ENCODE data around the gene ITPK1.

Gene ITPK1

DNA sequence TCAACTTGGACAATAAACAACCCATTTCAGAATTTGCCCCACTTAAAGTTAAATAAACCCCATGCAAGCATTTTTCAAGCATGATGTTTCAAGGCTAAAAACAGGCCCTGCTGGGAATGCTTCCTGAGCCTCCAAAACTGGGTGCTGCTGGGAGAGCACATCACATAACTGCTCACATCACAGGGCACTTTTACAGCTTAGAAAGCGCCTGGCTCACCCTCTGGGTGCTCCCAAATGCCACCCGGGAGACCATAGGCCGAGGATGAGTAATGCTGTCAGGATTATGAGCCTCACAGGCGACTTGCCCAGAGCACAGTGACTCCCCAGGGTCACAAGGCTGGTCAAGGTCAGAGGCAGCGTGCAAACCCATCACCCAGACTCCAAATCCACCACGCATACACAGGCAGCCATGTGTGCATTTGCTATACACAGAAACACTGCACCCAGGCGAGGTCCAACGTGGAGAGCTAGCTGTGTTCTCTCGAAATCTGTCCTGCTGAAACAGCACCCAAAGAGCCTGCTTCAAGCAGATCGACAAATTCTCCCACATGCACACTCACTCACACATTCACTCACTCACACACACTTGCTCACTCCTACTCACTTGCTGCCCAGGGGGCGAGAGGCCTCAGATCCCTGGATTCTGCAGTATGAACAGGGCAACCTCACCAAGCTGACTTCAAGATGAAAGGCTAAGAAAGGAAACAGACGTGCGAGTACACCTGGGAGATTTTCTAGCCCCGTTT, 58.7 kb downstream of the ITPK1 start:
- Mint-ChIP-seq H3K27ac (peak overlapping the region; percentile 79), H3K27me3 (no peaks in the 10 kb centered on the region), H3K4me3 (no peak overlapping the region), H3K9me3 (no peaks in the 10 kb centered on the region), H3K36me3 (ENCODE audit: low read depth) (peaks cover 3% of the 10 kb centered on the region), H3K4me1 (peaks cover 73% of the 10 kb centered on the region)
- ATAC-seq: no peak
- no peak for DNase-seq

DNA sequence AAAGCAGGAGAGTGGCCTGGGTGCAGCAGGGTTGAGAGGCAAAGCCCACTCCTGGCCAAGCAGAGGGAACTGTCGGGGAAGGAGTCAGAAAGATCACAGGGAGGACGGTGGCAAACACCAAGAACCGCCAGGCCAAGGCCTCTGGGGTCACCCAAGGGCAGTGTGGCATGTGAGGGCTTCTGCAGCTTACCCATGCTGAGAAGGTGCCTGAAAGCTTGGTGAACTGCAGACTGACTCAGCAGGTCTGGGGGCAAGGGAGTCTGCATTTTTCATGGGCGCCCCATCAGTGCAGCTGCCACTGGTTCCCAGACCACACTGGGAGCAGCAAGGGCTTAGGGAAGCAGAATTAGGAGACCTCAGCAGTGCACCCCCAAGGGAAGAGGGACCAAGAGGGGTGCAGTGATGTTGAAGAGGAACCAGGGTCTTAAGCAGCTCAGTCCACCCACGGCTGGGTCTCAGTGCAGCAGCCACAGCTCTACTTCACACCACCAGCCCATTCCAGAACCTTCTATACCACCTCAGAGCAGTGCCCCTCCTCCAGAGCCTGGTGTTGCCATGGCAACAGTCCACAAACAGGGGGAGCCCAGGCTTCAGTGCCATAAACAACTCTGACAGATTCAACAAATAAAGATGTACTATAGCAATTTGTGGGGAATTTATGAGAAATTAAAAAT, 59.4 kb downstream of the ITPK1 start:
- Mint-ChIP-seq H3K4me3 (no peak overlapping the region), H3K9me3 (no peaks in the 10 kb centered on the region), H3K4me1 (peaks cover 66% of the 10 kb centered on the region), H3K27ac (no peak overlapping the region), H3K36me3 (ENCODE audit: low read depth) (peaks cover 3% of the 10 kb centered on the region), H3K27me3 (no peaks in the 10 kb centered on the region)
- DNase-seq: no peak
- ATAC-seq: no peak

DNA sequence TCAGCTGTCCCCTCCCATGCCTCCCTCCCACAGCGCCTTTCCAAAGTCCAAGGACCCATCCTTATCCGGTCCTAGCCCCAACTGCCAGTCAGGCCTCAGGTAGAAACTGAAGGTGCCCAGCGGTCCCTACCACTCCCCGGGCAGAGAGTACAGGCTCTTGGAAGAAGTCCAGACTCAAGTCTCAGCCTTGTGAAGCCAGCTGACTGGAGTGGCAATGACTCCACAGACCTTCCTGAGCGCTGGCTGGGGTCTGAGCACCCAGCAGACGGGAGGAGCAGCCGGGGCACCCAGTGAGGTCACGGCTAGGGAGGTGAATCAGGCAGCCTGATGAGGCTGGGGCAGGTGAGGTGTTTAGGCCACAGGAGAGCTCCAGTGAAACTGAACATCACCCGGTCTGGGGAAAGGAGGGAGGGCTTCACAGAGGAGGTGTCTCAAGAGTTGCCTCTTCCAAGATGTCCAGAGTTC, 60.0 kb downstream of the ITPK1 start:
- Mint-ChIP-seq H3K4me1 (peaks cover 59% of the 10 kb centered on the region), H3K36me3 (ENCODE audit: low read depth) (peaks cover 3% of the 10 kb centered on the region), H3K4me3 (no peak overlapping the region), H3K27me3 (no peaks in the 10 kb centered on the region), H3K9me3 (no peaks in the 10 kb centered on the region), H3K27ac (no peak overlapping the region)
- DNase-seq (no peak), ATAC-seq (no peak)

DNA sequence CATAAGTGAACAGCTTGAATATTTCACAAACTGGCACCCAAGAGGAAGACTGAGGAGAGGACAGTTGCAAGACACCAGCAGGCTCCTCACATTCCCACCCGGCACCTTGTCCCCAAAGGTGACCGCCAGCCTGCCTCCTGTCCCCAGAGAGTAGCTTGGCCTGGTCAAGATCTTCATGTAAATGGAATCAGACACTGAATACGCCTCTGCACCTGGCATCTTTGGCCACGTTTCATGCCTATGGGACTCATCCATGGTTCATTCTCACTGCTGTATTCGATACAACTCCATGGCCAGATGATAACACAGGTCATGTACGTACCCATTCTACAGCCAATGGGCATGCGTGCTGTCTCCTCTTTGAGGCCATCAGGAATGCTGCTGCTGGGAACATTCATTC, 60.8 kb downstream of the ITPK1 start:
- ATAC-seq: no peak

DNA sequence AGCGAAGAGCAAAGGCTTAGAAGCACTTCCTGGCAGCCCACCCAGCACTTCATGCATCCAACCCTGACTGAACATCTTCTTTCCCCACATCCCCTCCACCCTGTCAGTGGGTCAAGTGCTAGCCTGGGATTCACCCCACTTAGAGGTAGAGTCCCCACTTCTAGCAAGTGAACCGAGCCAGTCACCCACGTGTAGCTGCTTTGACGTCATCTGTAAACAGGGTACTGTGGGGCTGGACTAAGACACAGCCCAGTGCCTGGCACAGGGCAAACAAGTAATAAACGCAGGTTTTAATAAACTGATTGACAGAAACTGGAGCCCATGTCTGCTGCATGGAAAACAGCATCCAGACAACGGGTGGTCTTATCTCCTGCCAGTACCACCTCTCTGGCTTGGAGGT, 61.7 kb downstream of the ITPK1 start:
- peaks cover 57% of the 10 kb centered on the region for H3K4me1 Mint-ChIP-seq
- no peak for DNase-seq
- H3K27me3 Mint-ChIP-seq: no peaks in the 10 kb centered on the region
- peak; percentile 47 for ATAC-seq
- H3K36me3 Mint-ChIP-seq (ENCODE audit: low read depth): peaks cover 3% of the 10 kb centered on the region
- no peak overlapping the region for H3K4me3 Mint-ChIP-seq
- H3K27ac Mint-ChIP-seq: no peak overlapping the region
- H3K9me3 Mint-ChIP-seq: no peaks in the 10 kb centered on the region

More for the DNA sequence above, 60.8 kb downstream of the ITPK1 start:
- Mint-ChIP-seq H3K9me3 (no peaks in the 10 kb centered on the region), H3K27me3 (no peaks in the 10 kb centered on the region), H3K4me1 (peaks cover 51% of the 10 kb centered on the region), H3K27ac (no peak overlapping the region), H3K4me3 (no peak overlapping the region), H3K36me3 (ENCODE audit: low read depth) (peaks cover 3% of the 10 kb centered on the region)
- no peak for DNase-seq

DNA sequence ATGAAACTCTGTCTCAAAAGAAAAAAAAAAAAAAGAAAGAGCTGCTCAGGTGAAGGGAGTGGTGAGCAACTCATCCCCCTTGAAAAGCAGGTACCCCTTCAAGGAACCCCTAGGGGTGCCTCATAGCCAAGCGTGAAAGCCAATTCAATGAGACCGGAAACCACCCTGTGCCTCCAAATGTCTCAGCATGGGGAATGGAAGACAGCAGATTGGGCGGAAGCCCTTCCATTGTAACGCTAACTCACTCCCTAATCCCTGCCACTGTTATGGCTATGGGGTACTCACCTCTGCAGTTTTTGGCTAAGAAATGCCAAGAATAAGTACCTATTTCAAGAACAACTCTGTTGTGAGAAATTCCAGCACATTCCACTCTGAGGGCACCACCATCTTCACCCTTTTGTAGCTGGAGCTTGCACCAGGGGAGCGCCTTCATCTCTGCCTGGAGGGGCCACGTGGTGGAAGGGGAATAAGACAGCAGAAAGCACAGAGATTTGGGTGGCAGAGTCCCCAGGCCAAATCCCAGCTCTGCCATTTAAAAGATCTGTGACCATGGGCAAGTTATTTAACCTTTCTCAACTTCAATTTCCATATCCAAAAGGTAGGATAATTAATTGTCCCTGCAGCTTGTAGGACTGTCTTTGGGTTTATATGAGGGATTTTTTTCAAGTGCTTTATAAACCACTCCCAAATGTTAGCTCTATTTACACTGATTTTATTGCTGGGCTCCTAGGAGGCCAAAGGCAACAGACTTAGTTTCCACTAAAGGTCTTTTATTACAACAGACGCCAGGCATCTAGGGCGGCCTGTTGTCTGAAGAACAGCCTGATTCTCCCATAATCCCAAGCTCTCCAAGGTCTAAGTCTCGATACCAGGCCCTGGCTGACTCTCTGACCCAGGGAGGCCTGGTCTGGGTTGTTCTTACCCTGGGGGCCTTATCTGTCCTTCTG, 63.9 kb downstream of the ITPK1 start:
- peaks cover 55% of the 10 kb centered on the region for H3K4me1 Mint-ChIP-seq

DNA sequence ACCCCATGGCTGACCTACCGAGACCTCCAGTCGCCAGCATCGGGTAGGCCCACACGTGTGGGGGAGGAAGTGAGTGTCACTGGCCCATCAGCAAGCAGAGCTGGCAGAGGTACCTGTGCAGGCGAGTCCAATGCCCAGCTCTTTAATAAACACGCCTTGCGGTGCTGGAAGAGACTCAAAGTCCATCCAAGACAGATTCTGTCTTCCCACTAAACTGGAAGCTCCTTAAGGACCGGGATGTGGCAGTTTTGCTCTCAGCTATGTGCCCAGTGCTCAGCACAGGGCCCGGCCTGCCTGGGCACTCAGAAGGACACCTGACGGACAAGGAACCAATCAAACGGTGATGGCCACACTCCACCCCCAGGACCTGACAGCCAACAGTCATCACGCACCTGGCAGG, 65.0 kb downstream of the ITPK1 start:
- no peaks in the 10 kb centered on the region for H3K9me3 Mint-ChIP-seq
- H3K36me3 Mint-ChIP-seq (ENCODE audit: low read depth): peaks cover 3% of the 10 kb centered on the region
- no peak overlapping the region for H3K4me3 Mint-ChIP-seq
- DNase-seq (no peak), ATAC-seq (no peak)
- no peaks in the 10 kb centered on the region for H3K27me3 Mint-ChIP-seq
- H3K27ac Mint-ChIP-seq: no peak overlapping the region
- peaks cover 52% of the 10 kb centered on the region for H3K4me1 Mint-ChIP-seq

More for the DNA sequence above, 63.9 kb downstream of the ITPK1 start:
- Mint-ChIP-seq H3K4me3 (no peak overlapping the region), H3K27me3 (no peaks in the 10 kb centered on the region), H3K36me3 (ENCODE audit: low read depth) (peaks cover 3% of the 10 kb centered on the region), H3K27ac (no peak overlapping the region), H3K9me3 (no peaks in the 10 kb centered on the region)
- ATAC-seq (no peak), DNase-seq (no peak)

DNA sequence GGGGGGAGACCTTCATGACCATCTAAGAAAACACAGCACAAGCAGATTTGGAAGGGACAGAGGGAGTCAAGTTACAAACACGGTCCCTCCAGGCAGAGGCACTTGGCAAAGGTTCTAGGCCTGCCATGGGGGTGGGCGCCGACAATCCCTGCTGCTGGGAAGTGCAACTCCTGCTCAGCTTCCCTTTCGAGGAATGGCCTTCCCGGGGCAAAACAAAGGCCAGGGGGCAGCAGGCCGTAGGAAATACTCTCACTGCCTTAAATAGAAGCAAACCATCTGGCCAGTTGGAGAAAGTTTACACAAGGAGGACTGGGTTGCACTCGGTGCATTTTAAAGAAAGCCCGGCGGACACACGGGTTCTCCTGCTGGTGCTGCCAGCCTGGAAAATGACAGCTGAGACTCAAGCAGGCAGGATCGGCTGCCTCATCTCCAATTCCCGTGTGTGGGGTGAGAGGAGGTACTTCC, 65.8 kb downstream of the ITPK1 start:
- peaks cover 52% of the 10 kb centered on the region for H3K4me1 Mint-ChIP-seq
- H3K9me3 Mint-ChIP-seq: no peaks in the 10 kb centered on the region
- H3K27ac Mint-ChIP-seq: no peak overlapping the region
- H3K4me3 Mint-ChIP-seq: no peak overlapping the region
- no peak for ATAC-seq
- H3K36me3 Mint-ChIP-seq (ENCODE audit: low read depth): peaks cover 3% of the 10 kb centered on the region
- H3K27me3 Mint-ChIP-seq: no peaks in the 10 kb centered on the region
- no peak for DNase-seq

DNA sequence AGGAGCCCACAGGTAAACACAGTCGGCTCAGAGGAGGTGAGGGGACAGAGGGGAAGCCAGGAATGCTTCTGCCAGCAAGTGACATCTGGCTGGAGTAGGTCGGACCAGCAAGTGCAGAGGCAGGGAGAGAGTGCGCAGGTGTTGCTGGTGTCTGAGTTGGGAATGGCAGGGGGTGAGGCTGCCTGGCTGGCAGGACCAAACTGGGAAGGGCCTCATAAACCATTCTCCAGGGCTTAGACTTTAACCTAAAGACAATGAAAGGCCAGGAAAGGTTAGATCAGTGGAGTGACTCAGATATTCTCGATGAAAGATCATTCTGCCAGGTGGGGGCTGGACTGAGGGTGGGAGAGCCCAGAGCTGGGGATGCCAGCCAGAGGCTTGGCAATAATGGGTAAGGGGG, 66.4 kb downstream of the ITPK1 start:
- H3K27ac Mint-ChIP-seq: peak overlapping the region; percentile 32

DNA sequence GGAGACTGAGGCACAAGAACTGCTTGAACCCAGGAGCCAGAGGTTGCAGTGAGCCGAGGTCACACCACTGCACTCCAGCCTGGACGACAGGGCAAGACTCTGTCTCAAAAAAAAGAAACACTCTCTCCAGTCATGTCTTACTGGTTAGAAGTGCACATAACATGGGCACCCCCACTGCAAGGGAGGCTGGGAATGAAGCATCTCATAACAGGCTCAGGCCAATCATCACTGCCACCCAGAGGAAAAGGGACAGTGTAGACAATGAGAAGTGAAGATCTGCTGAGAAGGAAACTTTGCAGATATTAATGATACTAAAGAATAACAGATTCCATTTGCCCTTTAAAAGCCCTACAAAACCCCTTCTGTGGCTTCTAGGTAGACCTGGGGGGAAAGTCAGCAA, 66.9 kb downstream of the ITPK1 start:
- Mint-ChIP-seq H3K4me3 (no peak overlapping the region), H3K36me3 (ENCODE audit: low read depth) (peaks cover 3% of the 10 kb centered on the region), H3K9me3 (no peaks in the 10 kb centered on the region), H3K4me1 (peaks cover 51% of the 10 kb centered on the region), H3K27me3 (no peaks in the 10 kb centered on the region), H3K27ac (peak overlapping the region; percentile 32)
- DNase-seq (no peak), ATAC-seq (no peak)

More for the DNA sequence above, 66.4 kb downstream of the ITPK1 start:
- no peaks in the 10 kb centered on the region for H3K9me3 Mint-ChIP-seq
- no peak overlapping the region for H3K4me3 Mint-ChIP-seq
- H3K4me1 Mint-ChIP-seq: peaks cover 51% of the 10 kb centered on the region
- ATAC-seq: peak; percentile 51
- H3K27me3 Mint-ChIP-seq: no peaks in the 10 kb centered on the region
- H3K36me3 Mint-ChIP-seq (ENCODE audit: low read depth): peaks cover 3% of the 10 kb centered on the region
- DNase-seq: no peak

DNA sequence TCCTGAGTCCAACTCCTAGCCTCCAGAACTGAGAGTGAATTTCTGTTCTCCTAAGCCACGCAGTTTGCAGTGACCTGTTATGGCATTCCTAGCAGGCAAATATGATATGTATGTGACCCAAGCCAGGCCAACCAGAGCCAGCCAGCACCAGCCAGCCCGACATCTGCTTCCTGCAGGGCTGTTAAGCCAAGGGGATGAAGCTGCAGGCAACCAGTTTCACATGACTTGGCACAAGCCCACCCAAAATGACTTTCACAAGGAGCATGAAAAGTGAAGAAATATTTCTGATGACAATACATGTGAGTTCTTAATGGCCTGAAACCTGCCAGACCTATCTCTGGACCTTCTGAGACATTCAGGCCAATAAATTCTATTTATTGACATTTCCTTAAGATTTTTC, 68.1 kb downstream of the ITPK1 start:
- Mint-ChIP-seq H3K27ac (no peak overlapping the region), H3K36me3 (ENCODE audit: low read depth) (peaks cover 3% of the 10 kb centered on the region), H3K4me1 (peaks cover 56% of the 10 kb centered on the region), H3K4me3 (no peak overlapping the region), H3K9me3 (no peaks in the 10 kb centered on the region), H3K27me3 (no peaks in the 10 kb centered on the region)
- ATAC-seq (no peak), DNase-seq (no peak)

DNA sequence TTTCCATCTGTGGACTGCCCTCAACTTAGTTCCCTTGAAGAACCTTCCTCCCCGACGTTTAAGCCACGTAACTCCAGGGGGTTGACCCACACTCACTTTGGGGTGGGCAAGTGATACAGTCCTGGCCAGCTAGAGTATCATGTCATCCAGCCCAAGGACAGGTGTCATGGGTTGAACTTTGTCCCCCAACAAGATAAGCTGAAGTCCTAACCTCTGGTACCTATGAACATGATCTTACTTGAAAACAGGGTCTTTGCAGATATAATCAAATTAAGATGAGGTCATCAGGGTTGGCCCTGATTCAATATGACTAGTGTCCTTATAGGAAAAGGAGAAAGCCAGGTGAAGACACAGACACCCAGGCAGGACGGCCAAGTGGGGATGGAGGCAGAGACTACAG, 68.6 kb downstream of the ITPK1 start:
- no peak for ATAC-seq
- DNase-seq: no peak
- Mint-ChIP-seq H3K27me3 (no peaks in the 10 kb centered on the region), H3K27ac (no peak overlapping the region), H3K9me3 (no peaks in the 10 kb centered on the region), H3K4me1 (peaks cover 61% of the 10 kb centered on the region), H3K36me3 (ENCODE audit: low read depth) (peaks cover 3% of the 10 kb centered on the region), H3K4me3 (no peak overlapping the region)

DNA sequence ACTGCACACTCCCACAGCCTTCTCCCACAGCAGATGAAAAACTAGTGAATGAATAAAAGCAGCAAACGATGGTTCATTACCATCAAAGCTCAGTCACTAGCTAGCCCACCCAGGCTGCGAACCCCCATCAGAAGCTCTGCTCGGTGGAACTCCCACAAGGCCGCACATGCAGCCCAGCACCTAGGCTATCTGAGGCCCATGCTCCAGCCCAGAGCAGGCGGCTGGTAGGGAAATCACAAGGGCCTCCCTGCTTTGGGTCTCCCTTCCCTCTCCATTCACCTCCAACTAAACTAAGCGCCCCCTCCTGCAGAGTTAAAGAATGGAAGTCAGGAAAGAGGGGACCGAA, 69.0 kb downstream of the ITPK1 start:
- no peaks in the 10 kb centered on the region for H3K27me3 Mint-ChIP-seq
- DNase-seq: no peak
- H3K4me1 Mint-ChIP-seq: peaks cover 65% of the 10 kb centered on the region
- no peak overlapping the region for H3K4me3 Mint-ChIP-seq
- no peaks in the 10 kb centered on the region for H3K9me3 Mint-ChIP-seq
- no peak for ATAC-seq
- H3K27ac Mint-ChIP-seq: no peak overlapping the region
- peaks cover 3% of the 10 kb centered on the region for H3K36me3 Mint-ChIP-seq (ENCODE audit: low read depth)

DNA sequence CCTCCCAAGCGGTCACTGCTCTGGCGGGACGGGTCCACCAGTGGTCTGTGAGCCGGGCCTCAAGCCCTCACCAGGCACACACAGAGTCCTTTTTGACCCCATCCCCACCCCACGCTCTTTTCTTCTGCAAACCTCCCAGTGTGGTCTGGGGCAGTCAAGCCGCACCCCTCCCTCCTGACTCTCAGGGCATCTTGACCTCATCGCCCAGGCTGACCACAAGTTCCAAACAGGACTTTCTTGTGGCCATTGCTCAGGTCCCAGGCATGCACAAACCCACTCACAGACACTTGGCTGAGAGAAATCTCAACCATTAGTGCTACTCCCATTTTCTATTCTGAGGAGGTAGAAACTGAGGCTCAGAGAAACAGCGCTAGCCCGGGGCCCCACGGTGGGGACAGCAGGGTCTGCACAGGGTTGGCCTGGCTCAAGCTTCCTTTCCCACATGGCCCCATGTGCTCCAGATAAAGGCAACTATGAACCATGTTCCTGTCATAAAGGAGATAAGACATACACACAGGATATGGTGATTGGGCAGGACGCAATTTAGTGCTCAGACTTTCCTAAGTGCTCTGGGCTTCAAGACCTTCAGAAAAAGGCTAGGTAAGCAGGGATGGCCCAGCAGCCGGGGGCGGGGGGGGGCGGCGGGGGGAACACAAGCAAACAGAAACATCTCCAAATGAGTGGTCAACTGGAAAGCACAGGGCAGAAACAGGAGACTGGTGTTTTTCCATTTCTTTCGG, 69.6 kb downstream of the ITPK1 start:
- Mint-ChIP-seq H3K9me3 (no peaks in the 10 kb centered on the region), H3K27ac (peak overlapping the region; percentile 72), H3K36me3 (ENCODE audit: low read depth) (peaks cover 3% of the 10 kb centered on the region), H3K4me1 (peaks cover 71% of the 10 kb centered on the region), H3K4me3 (no peak overlapping the region), H3K27me3 (no peaks in the 10 kb centered on the region)
- peak; percentile 23 for ATAC-seq
- DNase-seq: no peak

Data from activated naive CD8-positive, alpha-beta T cell treated with anti-CD3 and anti-CD28 coated beads, Interleukin-2, amount 50 U/mL, for 24 hours (primary cell).